GM18907 (cell line): ENCODE results near the gene SIRT4.
A peak's percentile ranks its signal among the peaks of the same experiment; 100 is the strongest.

Source experiments
- ATAC-seq: cut with Tn5 transposase; IDR thresholded peaks from one replicate; pipeline ENCODE4 v1.9.1; 2021; ENCODE audit warnings: mild to moderate bottlenecking, moderate library complexity; ENCODE audit not compliant: unreplicated experiment

Gene SIRT4

GRCh38 chr12:120278137-120279069 is 23.7 kb upstream of the SIRT4 start:
- no peak for ATAC-seq

- no peak for ATAC-seq
Observed at GRCh38 chr12:120283318-120283717, 18.8 kb upstream of the SIRT4 start.

- ATAC-seq, result no peak
Observed at GRCh38 chr12:120284381-120284780, 17.7 kb upstream of the SIRT4 start.

- ATAC-seq, result no peak
Observed at GRCh38 chr12:120286768-120287490, 15.2 kb upstream of the SIRT4 start.

- ATAC-seq, result no peak
Observed at GRCh38 chr12:120287491-120287890, 14.6 kb upstream of the SIRT4 start.

GRCh38 chr12:120290609-120291305 is 11.4 kb upstream of the SIRT4 start:
- ATAC-seq, result no peak

GRCh38 chr12:120292411-120292660 is 9.8 kb upstream of the SIRT4 start:
- peak; percentile 11 for ATAC-seq

GRCh38 chr12:120292661-120293531 is 9.2 kb upstream of the SIRT4 start, which contains the start of gene RNU4-1:
Gene RNU4-1, minus strand, starts transcription at chr12:120293237.
- peak; percentile 47 for ATAC-seq

- ATAC-seq, result no peak
Observed at GRCh38 chr12:120314220-120314619, 12.1 kb downstream of the SIRT4 start.

- no peak for ATAC-seq
Observed at GRCh38 chr12:120316798-120317223, 14.7 kb downstream of the SIRT4 start.

GRCh38 chr12:120317224-120318105 is 15.3 kb downstream of the SIRT4 start:
- peak; percentile 96 for ATAC-seq

GRCh38 chr12:120321382-120322202 is 19.5 kb downstream of the SIRT4 start:
- no peak for ATAC-seq

- ATAC-seq, result no peak
Observed at GRCh38 chr12:120323772-120324171, 21.7 kb downstream of the SIRT4 start.

GRCh38 chr12:120324841-120325417 is 22.8 kb downstream of the SIRT4 start:
- ATAC-seq, result no peak

GRCh38 chr12:120327593-120327992 is 25.5 kb downstream of the SIRT4 start, which contains the start of gene PLA2G1B:
Gene PLA2G1B, minus strand, starts transcription at chr12:120327779. Its CDS starts 26 bp downstream, at chr12:120327753.
- no peak for ATAC-seq

GRCh38 chr12:120328228-120328627 is 26.1 kb downstream of the SIRT4 start:
- ATAC-seq, result no peak

GRCh38 chr12:120331390-120331789 is 29.3 kb downstream of the SIRT4 start:
- ATAC-seq, result no peak

- ATAC-seq, result no peak
Observed at GRCh38 chr12:120332041-120332440, 29.9 kb downstream of the SIRT4 start.
